HuH-7 (cell line): Measurements from ENCODE around the gene MYLK.

ENCODE experiments used
- DNase-seq: peaks from one replicate; pipeline ENCODE4 v3.0.0; 2011; ENCODE audit warnings: low spot score

The MYLK gene

DNA sequence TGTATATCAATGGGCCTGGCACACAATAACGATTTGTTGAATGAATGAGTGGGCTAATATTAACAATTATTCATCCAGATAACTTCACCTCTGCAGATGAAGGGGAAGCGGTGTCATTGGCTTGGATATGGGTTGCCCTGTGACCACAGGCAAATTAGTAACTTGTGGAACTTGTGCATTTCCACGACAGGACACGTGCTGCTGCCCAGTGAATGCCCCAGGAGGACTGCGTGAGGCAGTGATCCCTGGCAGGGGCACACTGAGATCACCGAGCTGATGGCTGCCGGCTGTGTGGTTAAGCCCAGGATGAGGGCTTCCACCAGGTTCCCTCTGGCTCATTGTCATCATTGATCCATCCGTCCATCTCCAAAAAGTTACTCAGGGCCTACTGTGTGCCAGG lies 215.2 kb downstream of the MYLK start:
- no peak for DNase-seq

DNA sequence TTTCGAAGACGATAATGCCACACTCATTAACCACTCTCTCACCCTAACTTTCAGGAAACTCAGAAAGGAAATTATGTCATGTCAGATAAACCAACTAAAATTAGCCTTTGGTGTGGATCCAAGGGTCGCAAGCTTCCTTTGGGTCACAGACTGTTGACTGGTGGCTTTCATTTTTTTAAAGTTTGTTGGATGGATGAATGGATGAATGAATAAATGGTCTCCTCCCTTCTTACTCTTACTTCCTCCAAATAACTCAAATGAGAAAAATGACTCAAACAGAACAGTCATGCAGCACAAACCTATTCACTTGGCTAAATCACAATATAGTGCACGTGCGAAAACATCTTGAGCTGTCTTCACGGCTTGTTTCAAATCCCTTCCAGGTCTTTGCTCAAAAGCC lies 216.3 kb downstream of the MYLK start:
- DNase-seq = no peak

DNA sequence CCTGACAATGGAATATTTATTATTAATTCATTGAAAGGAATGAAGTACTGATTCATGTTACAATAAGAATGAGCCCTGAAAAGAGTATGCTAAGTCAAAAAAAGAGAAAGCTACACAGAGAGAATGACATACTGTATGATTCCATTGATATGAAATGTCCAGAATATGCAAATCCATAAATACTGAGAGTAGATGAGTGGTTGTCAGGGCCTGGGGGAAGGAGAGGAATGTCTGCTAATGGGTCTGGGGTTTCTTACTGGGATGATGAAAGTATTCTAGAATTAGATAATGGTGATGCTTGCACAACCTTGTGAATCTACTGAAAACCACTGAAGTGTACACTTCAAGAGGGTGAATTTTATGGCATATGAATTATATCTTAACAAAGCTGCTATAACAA lies 219.4 kb downstream of the MYLK start:
- no peak for DNase-seq

DNA sequence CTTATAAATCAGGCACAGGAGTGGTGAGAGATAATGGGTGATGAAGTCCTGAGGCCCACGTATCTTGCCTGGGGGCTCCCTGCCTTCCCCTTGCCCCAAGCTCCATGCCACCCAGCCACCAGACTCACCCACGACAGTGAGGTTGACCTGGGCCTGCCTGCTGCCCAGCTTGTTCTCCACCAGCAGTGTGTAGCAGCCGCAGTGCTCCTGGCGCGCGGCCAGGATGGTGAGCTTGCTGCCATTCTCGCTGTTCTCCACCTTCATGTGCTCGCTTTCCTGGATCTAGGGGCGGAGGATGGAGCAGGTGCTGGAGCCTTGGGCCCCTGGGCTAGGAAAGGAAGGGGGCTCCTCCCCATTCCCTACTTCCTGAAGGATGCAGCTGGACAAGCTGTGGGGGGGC lies 220.2 kb downstream of the MYLK start:
- no peak for DNase-seq

DNA sequence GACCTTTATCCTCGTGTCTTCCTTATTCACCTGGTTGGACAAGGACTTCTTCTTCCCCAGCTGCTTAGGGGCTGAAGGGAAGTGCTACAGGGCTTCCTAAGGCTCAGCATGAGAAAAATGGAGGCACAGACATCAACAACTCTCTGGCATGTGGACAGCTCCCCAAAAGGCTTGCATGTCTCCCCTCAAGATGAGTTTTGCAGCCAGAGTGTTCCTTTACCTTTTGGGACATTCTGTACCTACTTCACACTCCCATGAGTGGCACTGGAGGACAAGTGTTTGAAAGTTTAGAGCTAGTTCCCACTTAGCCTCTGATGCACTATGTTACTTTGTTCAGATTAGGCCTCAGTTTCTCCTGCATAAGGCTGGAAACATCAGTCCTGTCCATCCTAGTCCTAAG lies 222.2 kb downstream of the MYLK start:
- DNase-seq = no peak

DNA sequence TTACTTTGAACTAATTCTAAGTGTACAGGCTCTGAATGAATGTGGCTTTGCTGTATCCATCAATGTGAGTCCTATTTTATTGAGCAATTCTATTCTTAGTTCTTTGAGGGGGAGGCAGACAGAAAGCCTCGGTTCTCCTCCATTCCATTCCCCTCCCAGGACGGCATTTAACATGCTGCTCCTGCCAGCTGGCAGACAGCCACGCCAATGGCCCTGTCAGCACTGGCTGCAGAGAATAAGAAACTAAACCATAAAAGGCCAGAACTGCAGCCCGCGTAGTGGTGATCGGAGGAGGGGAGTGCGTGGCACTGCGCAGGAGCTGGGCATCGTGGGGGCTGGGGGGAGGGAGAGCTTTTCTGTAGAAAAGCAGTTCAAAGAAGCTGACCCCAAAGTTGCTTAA lies 223.2 kb downstream of the MYLK start:
- DNase-seq = no peak

DNA sequence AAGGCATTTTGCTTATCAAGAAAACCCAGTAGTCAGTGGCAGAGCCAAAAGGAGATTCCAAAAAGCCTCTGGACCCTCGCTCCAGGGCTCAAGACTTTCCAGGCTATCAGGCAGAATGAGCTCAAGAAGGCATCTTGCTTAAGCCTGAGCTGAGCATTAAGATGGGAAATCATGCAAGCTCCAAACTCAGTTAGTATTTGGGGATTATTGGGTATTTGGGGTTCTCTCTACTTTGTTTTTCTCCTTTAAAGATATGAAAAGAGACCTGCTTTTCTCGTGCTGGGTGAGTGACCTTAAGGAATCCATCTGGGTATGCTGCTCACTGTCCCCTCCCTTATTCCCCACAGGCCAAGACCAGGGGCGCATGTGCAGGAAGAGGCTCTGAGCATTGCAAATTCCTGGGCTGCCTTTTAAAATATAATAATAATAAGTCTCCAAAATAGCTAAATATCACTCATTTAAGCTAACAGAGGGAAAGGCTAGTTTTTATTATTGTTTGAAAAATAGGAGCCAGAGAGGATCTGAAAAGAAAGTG lies 223.9 kb downstream of the MYLK start:
- no peak for DNase-seq

DNA sequence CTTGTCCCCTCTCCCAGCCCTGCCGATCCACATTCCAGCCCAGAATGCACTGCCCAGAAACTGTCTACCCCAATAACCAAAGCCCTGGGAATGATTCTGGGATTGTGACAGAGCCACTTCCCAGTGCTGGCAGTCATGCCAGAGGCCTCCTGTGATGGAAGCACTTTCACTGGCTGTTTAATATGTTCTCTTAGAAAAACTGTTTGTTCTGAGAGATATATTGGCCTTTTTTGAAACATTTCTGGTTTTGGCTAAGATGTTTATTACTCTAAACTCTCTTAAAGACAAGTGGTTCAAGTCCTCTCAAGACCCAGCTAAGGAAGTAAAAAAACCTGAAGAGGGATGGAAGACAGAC lies 225.3 kb downstream of the MYLK start:
- DNase-seq = no peak

DNA sequence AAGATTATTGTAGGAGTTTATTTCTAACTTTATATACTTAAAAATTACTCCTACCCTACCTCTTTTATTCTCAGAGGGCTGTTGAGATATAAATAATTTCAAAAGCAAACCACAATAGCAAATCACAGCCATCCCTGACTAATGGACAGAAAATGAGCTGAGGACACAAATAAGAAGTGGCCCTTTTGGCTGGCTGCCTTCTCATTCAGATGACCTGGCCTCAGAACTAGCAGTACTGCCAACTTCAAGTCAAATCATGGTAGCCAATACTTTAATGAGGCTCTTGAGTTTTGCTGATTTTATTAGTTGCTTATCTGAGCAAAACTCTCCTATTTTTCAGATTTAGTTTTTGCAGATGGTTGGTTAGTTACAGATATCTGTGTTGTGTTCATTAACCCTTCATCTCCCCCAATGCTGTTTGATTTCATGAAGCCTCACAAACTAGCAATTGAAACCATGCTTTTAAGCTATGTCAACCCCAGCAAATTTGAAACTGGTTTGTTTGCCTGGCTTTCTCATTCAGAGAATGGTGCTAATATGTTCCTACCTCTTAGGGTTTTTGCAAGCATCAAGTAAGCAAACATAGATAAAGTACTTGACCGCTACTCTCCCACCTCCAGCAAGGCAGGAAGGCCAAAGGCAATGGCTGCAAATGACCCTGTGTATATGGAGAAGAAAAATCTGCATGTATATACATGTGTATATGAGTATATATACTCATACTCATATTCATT lies 225.8 kb downstream of the MYLK start:
- DNase-seq = no peak

DNA sequence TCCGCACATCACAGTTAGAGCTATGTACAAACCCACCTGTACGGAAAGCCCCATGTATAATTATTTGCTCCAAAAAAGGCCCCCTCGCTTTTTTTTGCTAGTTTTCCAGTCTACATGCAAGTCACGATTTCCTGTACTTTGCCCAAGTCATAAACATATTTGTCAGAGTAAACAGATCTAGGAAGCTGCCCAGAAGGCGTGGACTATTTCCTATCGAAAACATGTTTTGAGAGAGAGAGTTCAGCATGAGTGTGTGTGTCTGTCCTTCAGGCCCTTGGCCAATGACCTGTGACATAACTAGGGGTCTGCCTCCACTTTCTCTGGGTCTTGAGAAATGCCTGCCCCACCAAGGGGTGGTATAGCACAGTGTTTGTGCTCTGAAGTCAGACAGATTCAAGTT lies 226.6 kb downstream of the MYLK start:
- peak; percentile 25 for DNase-seq

DNA sequence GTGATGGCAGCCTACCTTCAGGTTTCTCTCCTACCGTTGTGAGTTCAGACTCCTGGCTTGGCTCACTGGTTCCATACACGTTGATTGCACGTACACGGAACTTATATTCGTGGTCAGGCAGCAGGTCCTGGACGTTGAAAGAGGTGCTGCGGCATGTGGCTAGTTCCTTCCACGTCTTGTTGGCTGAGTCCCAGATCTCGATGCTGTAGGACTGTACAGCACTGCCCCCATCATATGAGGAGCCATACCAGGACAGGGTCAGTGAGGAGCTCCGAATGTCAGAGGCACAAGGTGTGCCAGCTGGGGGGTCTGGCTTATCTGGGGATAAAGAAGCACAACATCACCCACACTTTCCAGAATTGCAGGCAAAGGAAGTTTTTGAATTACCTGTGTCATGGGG lies 227.0 kb downstream of the MYLK start:
- DNase-seq = no peak

DNA sequence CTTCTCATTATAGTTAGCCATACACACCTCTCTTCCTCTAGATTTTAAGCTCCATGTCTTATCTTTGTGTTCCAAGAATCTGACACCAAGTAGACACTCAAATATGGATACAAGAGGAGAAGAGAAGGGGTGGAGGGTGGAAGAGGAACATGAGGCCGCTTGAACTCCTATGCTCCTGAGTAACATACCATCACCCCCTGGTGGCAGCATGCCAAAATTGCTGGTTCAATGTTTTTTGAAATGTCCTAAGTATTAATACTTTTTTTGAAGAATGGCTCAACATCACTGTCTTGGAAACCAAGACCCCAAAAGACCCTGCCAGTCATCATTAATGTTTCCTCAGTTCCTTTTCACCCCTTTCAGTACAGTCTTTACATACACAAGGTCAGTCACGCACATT lies 227.4 kb downstream of the MYLK start:
- DNase-seq = no peak

DNA sequence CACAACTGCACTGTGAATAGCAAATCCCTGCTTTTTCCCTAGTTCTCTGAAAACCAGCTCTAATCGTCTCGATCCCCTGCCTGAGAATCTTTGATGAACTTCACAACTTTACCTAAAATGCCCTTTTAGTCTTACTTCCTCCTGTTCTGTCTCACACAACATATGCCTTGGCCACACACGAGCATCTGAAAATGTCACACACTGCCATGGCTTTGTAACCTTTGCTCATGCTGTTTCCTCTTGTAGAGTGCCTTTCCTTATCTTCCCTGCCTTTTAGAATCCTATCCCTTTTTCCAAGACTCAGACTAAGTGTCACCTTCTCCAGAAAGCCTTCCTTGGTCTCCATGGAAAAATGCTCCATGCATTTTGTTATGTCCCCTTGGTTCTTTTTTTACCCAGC lies 227.9 kb downstream of the MYLK start:
- DNase-seq = no peak

DNA sequence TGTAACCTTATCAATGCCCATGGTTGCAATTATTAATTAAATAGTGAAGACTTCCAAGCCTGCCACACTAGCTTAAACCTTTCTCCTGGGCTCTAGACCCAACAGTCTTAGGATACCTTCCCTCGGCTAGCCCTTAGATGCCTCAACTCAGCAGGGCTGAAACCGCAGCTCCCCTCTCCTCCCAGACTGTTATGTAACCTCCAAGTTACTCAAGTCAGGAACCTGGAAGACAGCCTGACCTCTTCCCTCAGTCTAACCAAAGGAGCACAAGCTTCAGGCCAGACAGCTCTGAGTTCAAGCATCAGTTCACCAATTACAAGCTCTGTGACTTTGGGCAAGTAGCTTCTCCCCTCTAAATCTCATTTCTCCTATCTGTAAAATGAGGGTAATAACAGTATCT lies 228.7 kb downstream of the MYLK start:
- DNase-seq = no peak

DNA sequence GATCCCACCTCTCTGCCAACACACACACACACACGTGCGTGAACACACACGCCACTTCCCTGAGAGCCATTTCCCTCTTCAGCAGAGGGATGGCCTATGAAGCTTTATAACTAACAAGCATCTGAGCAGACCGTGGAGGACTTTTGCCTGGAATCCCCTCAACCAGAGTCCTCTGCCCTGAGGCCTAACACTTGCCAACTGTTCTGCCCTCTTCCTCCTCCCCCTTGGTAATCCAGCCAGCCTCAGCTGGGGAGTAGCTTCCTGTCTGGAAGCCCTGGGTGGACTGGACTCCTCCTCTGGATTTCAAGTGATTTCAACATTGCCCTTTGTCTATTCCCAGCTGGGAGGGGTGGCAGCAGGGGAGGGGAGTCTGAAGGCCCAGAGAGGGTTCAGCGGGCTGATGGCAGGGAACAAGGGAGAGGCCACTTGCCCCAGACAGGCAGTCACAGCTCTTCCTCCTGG lies 230.9 kb downstream of the MYLK start:
- DNase-seq = peak; percentile 53

DNA sequence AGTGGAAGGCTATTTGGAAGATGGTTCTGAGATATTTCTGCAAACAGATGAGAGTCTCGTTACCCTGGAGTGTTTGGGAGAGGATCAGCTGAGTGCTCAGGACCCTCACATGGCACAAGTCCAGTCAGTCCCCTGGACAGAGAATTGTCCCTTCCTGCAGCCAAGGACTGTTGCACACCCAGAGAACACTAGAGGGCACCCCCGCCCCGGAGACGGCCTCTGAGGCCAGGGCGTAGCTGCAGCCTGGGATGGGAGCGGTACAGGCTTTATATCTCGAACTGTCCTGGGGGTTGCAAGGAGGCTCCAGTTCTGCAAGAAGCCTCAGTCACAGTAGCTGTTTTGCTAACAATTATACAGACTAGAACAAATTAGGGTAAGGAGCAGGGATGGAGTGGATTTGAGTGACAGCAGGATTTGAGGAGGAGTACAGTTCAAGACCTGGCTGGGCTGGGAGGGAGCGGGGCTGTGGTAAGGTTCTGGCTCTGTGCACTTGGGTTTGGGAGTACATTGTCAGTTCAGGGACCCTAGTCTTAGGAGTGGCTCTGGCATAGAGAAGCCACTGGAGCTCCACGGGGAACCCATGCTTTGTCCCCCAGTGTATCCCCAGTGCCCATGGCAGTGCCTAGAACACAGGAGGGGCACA lies 231.7 kb downstream of the MYLK start:
- peak; percentile 84 for DNase-seq

DNA sequence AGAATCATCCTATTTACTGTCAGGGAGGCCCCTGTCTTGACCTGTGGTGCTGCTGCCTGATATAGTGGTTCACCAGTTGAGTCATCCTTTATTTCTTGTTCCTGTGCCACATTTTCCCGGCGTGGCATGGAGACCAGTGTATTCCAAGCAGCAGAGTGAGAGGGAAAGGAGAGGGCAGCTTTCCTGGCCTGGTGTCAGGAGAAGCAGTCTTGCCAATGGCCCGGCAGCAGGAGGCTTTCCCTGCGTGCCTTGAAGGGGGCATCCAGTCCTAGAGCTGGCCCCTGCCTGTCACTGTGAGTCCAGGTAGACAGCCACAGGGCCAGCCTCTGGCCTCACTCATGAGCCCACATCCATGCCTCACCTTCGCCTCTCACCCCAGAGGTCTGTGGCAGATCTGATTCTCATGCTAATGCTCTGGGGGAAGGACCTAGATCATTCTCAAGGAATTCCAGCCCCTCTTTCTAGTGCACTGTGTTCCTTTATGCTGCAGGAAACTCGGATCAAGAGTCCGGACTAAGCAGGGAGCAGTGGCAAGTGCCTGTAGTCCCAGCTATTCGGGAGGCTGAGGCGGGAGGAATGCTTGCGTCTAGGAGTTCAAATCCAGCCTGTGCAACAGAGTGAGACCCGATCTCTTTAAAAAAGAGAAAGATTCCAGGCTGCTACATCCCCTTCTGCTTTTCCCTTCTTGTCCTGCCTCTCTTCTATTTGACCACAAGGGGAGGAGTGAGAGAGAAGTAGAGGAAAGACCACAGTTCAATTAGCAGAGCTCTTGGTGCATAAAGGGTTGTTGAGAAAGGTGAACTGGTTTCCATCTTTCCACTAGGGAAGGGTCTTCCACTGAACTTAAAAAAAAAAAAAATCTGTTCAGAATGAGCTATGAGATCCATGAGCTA lies 232.4 kb downstream of the MYLK start:
- DNase-seq = no peak

DNA sequence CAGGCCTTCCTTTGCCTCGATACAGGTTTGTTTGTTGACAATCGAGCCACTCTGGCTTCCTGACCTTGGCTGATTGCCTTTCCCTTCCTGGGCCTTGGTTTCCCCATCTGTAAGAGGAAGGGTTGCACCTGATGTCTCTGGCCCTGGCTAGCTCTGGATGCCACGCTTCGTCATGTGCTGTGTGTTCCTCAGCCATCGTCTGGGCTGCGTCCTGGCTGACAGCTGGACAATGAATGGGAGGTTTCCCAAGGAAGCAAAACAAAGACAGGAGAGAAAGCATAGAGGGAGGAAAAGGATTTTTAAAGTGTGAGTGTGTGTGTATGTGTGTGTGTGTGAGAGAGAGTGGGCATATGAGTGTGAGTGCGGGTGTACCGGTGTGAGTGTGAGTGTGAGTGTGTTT lies 234.0 kb downstream of the MYLK start:
- DNase-seq = no peak

DNA sequence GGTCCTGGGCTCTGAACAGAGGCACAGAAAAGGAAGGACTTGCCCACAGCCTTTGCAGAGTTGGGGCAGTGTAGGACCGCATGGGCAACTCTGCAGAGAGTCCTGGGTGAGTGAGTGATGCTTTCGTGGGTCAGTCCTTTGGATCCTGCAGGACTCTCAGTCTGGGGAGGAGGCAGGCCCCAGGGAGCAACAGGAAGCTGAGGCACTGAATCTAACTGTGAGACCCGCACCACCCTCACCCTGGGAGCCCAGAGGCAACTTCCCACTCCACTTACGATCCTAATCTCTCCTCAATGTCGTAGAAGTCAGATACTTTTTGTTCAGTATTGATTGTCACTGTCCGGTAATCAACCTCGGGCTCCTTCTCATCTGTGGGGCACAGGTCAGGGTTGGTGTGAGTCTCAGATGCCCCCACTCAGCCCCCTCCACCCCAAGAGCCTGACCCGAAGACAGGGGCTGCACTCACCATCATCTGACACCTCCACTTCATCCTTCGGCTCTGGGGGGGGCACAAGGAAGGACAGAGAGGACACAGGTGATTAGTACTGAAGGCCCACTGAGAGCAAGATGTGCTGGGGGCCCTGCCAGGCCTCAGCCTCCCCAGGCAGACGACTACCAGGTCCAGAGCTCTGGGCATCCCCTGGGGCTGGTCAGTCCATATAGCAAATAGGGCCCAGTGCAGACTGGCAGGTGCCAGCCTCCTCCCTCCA lies 235.3 kb downstream of the MYLK start:
- DNase-seq = no peak

DNA sequence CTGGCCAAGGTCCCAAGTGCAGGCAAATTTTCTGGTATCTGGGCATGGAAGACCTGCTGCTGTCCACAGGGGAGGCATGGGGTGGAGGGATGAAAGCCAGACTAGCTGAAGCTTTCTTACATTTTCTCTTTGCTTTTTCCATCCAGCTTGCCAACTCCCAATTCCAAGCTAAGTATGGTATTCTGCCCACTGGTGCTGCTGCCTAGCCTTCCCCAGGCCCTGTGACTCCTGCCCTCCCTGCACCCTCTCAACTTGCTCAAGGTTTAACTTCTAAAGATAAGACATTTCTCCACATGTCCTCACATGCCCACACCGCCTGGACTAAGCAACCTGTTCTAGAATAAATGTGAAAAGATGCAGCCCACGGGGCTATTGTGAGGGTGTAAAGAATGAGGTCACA lies 239.8 kb downstream of the MYLK start:
- no peak for DNase-seq

DNA sequence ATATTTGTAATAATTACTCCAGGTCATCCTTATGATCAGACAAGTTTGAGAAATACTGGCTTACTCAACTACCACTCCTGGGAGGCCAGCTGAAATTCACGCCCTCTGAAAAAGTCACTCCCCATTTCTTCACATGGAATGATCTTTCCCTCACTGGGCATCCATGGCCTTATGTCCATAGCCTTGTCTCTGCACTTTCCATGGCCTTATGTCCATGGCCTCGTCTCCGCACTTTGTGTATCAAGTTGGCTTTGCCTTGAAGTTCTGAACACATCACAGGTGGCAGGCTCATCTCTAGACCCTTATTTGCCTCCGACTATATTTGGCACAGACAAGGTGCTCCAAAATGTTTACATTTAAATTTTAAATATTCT lies 241.2 kb downstream of the MYLK start:
- no peak for DNase-seq
